GM10248 (cell line): ENCODE measurements around the gene HSPA4.

Source experiments
- CTCF ChIA-PET: fragments of 300-600 bp; sonication (Branson Sonifier 250); formaldehyde crosslinking; extraction: SDS; loops from one replicate; lab custom pipeline; 2021; ENCODE audit warnings: antibody characterized with exemption; lab: Yijun Ruan, JAX
- POLR2A ChIA-PET: fragments of 350-650 bp; sonication (Branson Sonifier 250); formaldehyde crosslinking; extraction: SDS; loops from one replicate; lab custom pipeline; 2020; ENCODE audit warnings: antibody characterized with exemption; lab: Yijun Ruan, JAX
- DNase-seq: peaks from one replicate; pipeline ENCODE4 v3.0.0; 2012; ENCODE audit errors: extremely low spot score
- TF ChIP-seq, protein P1 (sequence below): IDR thresholded peaks from 2 replicates; pipeline ENCODE4 v1.5.1; 2012; ENCODE audit warnings: mild to moderate bottlenecking, low read depth; ENCODE audit errors: extremely low read depth, missing control alignments, control extremely low read depth

The HSPA4 gene

DNA sequence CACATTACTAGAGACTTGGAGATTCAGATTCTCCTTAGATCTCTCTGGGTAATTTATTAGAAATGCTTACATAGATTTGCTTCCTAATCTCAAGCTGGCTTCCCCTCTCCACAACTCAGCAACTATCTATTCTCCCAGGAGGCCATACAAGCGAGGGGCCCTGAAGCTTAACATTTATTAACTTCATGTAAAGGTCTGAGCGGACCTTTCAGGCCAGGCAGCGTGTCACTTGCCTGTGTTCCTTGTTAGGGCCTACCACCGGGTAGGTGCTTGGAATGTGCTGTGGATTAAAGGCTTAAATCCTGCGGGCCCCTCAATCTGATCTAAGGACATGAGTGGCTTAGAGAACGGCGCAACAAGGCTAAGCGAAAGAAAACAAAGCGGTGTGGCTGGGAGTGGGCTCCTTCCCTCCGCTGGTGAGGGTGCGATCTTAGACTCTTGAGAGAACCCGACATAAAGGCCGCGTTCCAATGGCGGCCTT, 712 bp upstream of the HSPA4 start:
- TF ChIP-seq, protein P1, sequence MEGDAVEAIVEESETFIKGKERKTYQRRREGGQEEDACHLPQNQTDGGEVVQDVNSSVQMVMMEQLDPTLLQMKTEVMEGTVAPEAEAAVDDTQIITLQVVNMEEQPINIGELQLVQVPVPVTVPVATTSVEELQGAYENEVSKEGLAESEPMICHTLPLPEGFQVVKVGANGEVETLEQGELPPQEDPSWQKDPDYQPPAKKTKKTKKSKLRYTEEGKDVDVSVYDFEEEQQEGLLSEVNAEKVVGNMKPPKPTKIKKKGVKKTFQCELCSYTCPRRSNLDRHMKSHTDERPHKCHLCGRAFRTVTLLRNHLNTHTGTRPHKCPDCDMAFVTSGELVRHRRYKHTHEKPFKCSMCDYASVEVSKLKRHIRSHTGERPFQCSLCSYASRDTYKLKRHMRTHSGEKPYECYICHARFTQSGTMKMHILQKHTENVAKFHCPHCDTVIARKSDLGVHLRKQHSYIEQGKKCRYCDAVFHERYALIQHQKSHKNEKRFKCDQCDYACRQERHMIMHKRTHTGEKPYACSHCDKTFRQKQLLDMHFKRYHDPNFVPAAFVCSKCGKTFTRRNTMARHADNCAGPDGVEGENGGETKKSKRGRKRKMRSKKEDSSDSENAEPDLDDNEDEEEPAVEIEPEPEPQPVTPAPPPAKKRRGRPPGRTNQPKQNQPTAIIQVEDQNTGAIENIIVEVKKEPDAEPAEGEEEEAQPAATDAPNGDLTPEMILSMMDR: no peak
- ChIA-PET CTCF (interaction anchor here (1.0 to 1.5 kb wide), 4 partner anchors 12 to 197 kb away, joined by 3 to 4 read pairs (median 3); no protein-coding TSS in a partner anchor), POLR2A (interaction anchor here (0.6 to 1.3 kb wide), 5 partner anchors 18 to 88 kb away, joined by 3 to 14 read pairs (median 3); partner anchors contain the start of gene AFF4)
- no peak for DNase-seq

DNA sequence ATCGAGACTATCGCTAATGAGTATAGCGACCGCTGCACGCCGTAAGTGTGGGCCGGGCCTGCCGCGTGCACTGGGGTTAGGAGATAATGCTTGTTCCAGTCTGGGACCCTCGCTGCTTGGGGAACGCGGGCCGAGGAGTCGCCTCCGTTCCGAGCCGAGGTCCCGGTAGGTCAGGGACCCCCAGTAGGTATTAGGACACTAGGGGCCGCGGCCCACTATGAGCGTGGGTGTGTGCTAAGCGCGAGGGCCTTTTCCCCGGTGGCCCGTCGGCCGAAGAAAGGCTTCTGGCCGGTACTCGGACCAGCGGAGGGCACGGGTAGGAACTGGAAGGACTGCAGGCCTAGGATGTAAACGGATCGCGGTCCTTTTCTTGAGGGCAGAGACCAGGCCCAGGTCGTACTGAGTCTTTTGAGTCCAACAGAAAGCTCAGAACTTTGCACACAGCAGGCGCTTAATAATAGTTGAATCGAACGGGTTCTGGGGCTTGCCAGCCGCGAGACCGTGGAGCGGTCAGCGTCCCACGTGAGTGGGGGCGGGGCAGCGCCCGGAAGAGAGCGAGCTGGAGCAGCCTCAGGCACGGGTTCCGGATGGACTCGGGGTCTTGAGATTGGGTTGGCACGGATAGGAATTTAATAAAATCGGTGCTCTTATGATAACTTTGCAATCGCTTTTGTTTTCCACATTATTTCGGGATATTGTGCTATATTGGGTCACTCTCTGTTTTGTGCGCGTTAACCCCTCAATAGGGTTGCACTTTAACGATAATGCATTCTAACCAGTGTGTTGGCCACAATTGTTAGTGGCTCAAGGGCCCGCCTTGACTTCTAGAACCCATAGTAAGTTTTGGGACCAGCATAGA, 733 bp downstream of the HSPA4 start:
- TF ChIP-seq, protein P1: no peak
- ChIA-PET POLR2A (interaction anchor here (0.8 to 1.3 kb wide), 4 partner anchors 27 to 90 kb away, joined by 3 to 14 read pairs (median 4); partner anchors contain the start of genes AFF4 and ZCCHC10), CTCF (interaction anchor here (1.0 kb wide), 1 partner anchor 195 kb away, joined by 3 read pairs; no protein-coding TSS in a partner anchor)
- DNase-seq: peak; percentile 71

DNA sequence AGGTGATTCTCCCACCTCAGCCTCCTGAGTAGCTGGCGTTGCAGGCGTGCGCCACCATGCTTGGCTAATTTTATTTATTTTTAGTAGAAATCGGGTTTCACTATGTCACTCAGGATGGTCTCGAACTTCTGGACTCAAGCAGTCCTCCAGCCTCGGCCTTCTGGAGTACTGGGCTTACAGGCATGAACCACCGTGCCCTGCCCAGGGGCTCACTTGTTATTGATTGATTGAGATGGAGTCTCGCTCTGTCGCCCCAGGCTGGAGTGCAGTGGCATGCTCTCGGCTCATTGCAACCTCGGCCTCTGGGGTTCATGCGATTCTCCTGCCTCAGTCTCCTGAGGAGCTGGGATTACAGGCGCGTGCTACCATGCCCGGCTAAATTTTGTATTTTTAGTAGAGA, 1.6 kb downstream of the HSPA4 start:
- TF ChIP-seq, protein P1: no peak
- POLR2A ChIA-PET: no interaction called here
- CTCF ChIA-PET: no interaction called here
- DNase-seq: no peak

DNA sequence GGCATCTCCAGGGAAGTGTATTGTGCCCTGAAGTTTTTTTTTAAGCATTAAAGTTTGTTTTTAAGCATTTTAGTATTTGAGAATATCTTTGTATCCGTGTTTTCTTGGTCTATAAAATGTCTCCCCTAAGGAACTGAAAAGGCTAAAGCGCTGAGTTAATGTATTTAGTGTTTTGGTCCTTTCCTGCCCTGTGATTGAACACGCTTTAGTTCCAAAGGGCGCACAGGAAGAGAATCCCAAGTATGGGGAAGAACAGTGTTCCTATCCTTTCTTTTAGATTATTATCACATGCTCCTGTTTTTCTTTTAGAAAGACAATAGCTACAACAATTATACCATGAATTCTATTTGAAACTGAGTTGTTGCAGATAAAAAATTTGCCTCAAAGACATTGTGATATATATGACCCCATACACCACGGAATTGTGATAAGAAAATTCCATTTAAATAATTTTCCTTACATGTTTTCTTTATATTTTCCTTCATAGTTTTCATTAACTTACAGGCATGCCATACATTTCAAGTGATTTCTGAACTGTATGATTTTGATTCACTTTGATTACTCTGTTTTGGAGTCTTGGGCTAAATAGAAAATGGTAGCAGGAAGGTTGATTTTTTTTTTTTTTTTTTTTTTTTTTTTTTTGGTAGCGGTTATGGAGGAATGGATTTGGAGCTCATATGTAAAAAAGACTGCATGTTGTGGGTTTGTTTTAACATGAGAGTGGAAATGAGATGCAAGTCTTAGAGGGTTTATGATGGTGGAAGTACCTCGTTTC, 3.1 kb downstream of the HSPA4 start:
- no peak for DNase-seq
- ChIA-PET CTCF (no interaction called here), POLR2A (no interaction called here)
- TF ChIP-seq, protein P1: no peak

- ChIA-PET POLR2A (no interaction called here), CTCF (no interaction called here)
- no peak for DNase-seq
- TF ChIP-seq, protein P1: no peak
These were observed 5.1 kb downstream of the HSPA4 start for GRCh38 chr5:133056891-133057290.

GRCh38 chr5:133059621-133060020, 7.8 kb downstream of the HSPA4 start:
- TF ChIP-seq, protein P1: no peak
- ChIA-PET POLR2A (no interaction called here), CTCF (interaction anchor here (1.3 kb wide), 1 partner anchor 10 kb away, joined by 5 read pairs; no protein-coding TSS in a partner anchor)
- DNase-seq: no peak
